GM21515 (cell line): ENCODE data around the gene ZNF81.
"Not testable (repeated sequence)": the region's sequence is repeated elsewhere in the genome, so short reads cannot be mapped to it uniquely, and the experiment has no call there.

Experiments
- ATAC-seq: cut with Tn5 transposase; IDR thresholded peaks from one replicate; pipeline ENCODE4 v1.9.1; 2021; ENCODE audit not compliant: unreplicated experiment

ZNF81 gene

GRCh38 chrX:47927212-47927611 lies 90.5 kb downstream of the ZNF81 start:
- no peak for ATAC-seq

- ATAC-seq = not testable (repeated sequence)
Observed at GRCh38 chrX:47931970-47932369, 95.3 kb downstream of the ZNF81 start.

GRCh38 chrX:47933946-47934345 lies 97.2 kb downstream of the ZNF81 start:
- no peak for ATAC-seq

- no peak for ATAC-seq
Observed at GRCh38 chrX:47936224-47936939, 99.7 kb downstream of the ZNF81 start.

GRCh38 chrX:47936940-47937317 lies 100.2 kb downstream of the ZNF81 start:
- ATAC-seq = no peak

- no peak for ATAC-seq
Observed at GRCh38 chrX:47940448-47940847, 103.7 kb downstream of the ZNF81 start.

GRCh38 chrX:47941423-47941822 lies 104.7 kb downstream of the ZNF81 start:
- ATAC-seq = no peak

GRCh38 chrX:47955295-47955694 lies 118.6 kb downstream of the ZNF81 start:
- ATAC-seq = not testable (repeated sequence)

- no peak for ATAC-seq
Observed at GRCh38 chrX:47956016-47956415, 119.3 kb downstream of the ZNF81 start.

- ATAC-seq = not testable (repeated sequence)
Observed at GRCh38 chrX:47958206-47958605, 121.5 kb downstream of the ZNF81 start.

- ATAC-seq = no peak
Observed at GRCh38 chrX:47958761-47959342, 122.2 kb downstream of the ZNF81 start.

GRCh38 chrX:47960406-47960805 lies 123.7 kb downstream of the ZNF81 start:
- ATAC-seq = no peak

GRCh38 chrX:47961830-47962229 lies 125.1 kb downstream of the ZNF81 start:
- not testable (repeated sequence) for ATAC-seq

GRCh38 chrX:47965526-47965925 lies 128.8 kb downstream of the ZNF81 start:
- ATAC-seq = not testable (repeated sequence)
